Measurements from ENCODE around the gene ZNF777. TPM values are rescaled to one million over a fixed set of nuclear protein-coding genes. Genes with fewer than 3 reads are reported as not detected.

Gene ZNF777
- polyA plus RNA-seq, 1 experiment: 4.4 TPM

- POLR2A ChIA-PET: no interaction called here
- no peak for DNase-seq (ENCODE audit: low read depth)
- no peak for TF ChIP-seq CTCF (IDR thresholded peaks at IDR 0.05; ENCODE audit: insufficient read depth, low read depth, low read length)
- no peaks in the 10 kb centered on the region for H3K27me3 ChIP-seq (ENCODE audit: control insufficient read depth, insufficient read depth, low read length)
- CTCF ChIA-PET: no interaction called here
- no peak overlapping the region for H3K4me3 ChIP-seq (ENCODE audit: low read depth, low read length)
- H3K36me3 ChIP-seq (ENCODE audit: control insufficient read depth, insufficient read depth, low read length): peaks cover 13% of the 10 kb centered on the region
These were observed 8.9 kb upstream of the ZNF777 start for GRCh38 chr7:149469806-149470205.

GRCh38 chr7:149468208-149468607, 7.3 kb upstream of the ZNF777 start:
- POLR2A ChIA-PET: no interaction called here
- no peak for DNase-seq (ENCODE audit: low read depth)

GRCh38 chr7:149467321-149467859, 6.5 kb upstream of the ZNF777 start:
- no peak for DNase-seq (ENCODE audit: low read depth)
- H3K36me3 ChIP-seq (ENCODE audit: control insufficient read depth, insufficient read depth, low read length): peaks cover 2% of the 10 kb centered on the region; the same call in 1 of the 2 replicates
- CTCF ChIA-PET: interaction anchor here (1.8 kb wide), 1 partner anchor 9 kb away, joined by 7 read pairs; no protein-coding TSS in a partner anchor
- H3K27me3 ChIP-seq (ENCODE audit: control insufficient read depth, insufficient read depth, low read length): no peaks in the 10 kb centered on the region
- POLR2A ChIA-PET: no interaction called here
- TF ChIP-seq CTCF (IDR thresholded peaks at IDR 0.05; ENCODE audit: insufficient read depth, low read depth, low read length): no peak
- H3K4me3 ChIP-seq (ENCODE audit: low read depth, low read length): no peak overlapping the region

More at GRCh38 chr7:149468208-149468607, 7.3 kb upstream of the ZNF777 start:
- no peak for TF ChIP-seq CTCF (IDR thresholded peaks at IDR 0.05; ENCODE audit: insufficient read depth, low read depth, low read length)
- CTCF ChIA-PET: interaction anchor here (1.0 to 1.8 kb wide), 2 partner anchors 10 to 14 kb away, joined by 4 to 7 read pairs; no protein-coding TSS in a partner anchor
- Histone ChIP-seq H3K27me3 (ENCODE audit: control insufficient read depth, insufficient read depth, low read length) (no peaks in the 10 kb centered on the region), H3K36me3 (ENCODE audit: control insufficient read depth, insufficient read depth, low read length) (peaks cover 4% of the 10 kb centered on the region; the same call in 1 of the 2 replicates), H3K4me3 (ENCODE audit: low read depth, low read length) (no peak overlapping the region)

GRCh38 chr7:149466364-149466763, 5.5 kb upstream of the ZNF777 start:
- TF ChIP-seq CTCF (IDR thresholded peaks at IDR 0.05; ENCODE audit: insufficient read depth, low read depth, low read length): no peak
- no peak for DNase-seq (ENCODE audit: low read depth)
- Histone ChIP-seq H3K4me3 (ENCODE audit: low read depth, low read length) (no peak overlapping the region), H3K36me3 (ENCODE audit: control insufficient read depth, insufficient read depth, low read length) (peaks cover 2% of the 10 kb centered on the region; the same call in 1 of the 2 replicates), H3K27me3 (ENCODE audit: control insufficient read depth, insufficient read depth, low read length) (no peaks in the 10 kb centered on the region)
- POLR2A ChIA-PET: no interaction called here
- CTCF ChIA-PET: no interaction called here

GRCh38 chr7:149463500-149464161, 2.8 kb upstream of the ZNF777 start:
- no peaks in the 10 kb centered on the region for H3K36me3 ChIP-seq (ENCODE audit: control insufficient read depth, insufficient read depth, low read length)
- ChIA-PET POLR2A (no interaction called here), CTCF (no interaction called here)
- TF ChIP-seq CTCF (IDR thresholded peaks at IDR 0.05; ENCODE audit: insufficient read depth, low read depth, low read length): no peak
- no peak overlapping the region for H3K4me3 ChIP-seq (ENCODE audit: low read depth, low read length)
- DNase-seq (ENCODE audit: low read depth): no peak
- H3K27me3 ChIP-seq (ENCODE audit: control insufficient read depth, insufficient read depth, low read length): no peaks in the 10 kb centered on the region
